ENCODE measurements around the gene OTOP1. TPM values are rescaled to one million over a fixed set of nuclear protein-coding genes. Genes with fewer than 3 reads are reported as not detected.
"Not testable (repeated sequence)": the region's sequence is repeated elsewhere in the genome, so short reads cannot be mapped to it uniquely, and the experiment has no call there.

The OTOP1 gene
- total RNA-seq, 1 donor from 2014 or later: 1.5 TPM

GRCh38 chr4:4228356-4228668 lies 1.6 kb upstream of the OTOP1 start:
- no peak for DNase-seq

- DNase-seq: no peak
Measured at GRCh38 chr4:4227510-4228355, 1.0 kb upstream of the OTOP1 start.

GRCh38 chr4:4225915-4226605 lies 669 bp downstream of the OTOP1 start:
- no peak for DNase-seq

GRCh38 chr4:4217113-4217512 lies 9.6 kb downstream of the OTOP1 start:
- DNase-seq: no peak

GRCh38 chr4:4216648-4217047 lies 10.1 kb downstream of the OTOP1 start:
- DNase-seq: no peak

- DNase-seq: not testable (repeated sequence)
Measured at GRCh38 chr4:4213674-4214073, 13.1 kb downstream of the OTOP1 start.

GRCh38 chr4:4206204-4206603 lies 20.5 kb downstream of the OTOP1 start:
- no peak for DNase-seq

- DNase-seq: no peak
Measured at GRCh38 chr4:4204401-4204745, 22.4 kb downstream of the OTOP1 start.

GRCh38 chr4:4203688-4204400 lies 22.9 kb downstream of the OTOP1 start:
- DNase-seq: no peak

GRCh38 chr4:4202510-4202909 lies 24.2 kb downstream of the OTOP1 start:
- no peak for DNase-seq

- DNase-seq: no peak
Measured at GRCh38 chr4:4200624-4201023, 26.1 kb downstream of the OTOP1 start.

GRCh38 chr4:4195354-4195753 lies 31.4 kb downstream of the OTOP1 start:
- no peak for DNase-seq

- DNase-seq: not testable (repeated sequence)
Measured at GRCh38 chr4:4188557-4188956, 38.2 kb downstream of the OTOP1 start.

GRCh38 chr4:4185528-4185927 lies 41.2 kb downstream of the OTOP1 start:
- DNase-seq: no peak

GRCh38 chr4:4182835-4183568 lies 43.7 kb downstream of the OTOP1 start:
- DNase-seq: peak; percentile 29

GRCh38 chr4:4170596-4171150 lies 56.1 kb downstream of the OTOP1 start:
- no peak for DNase-seq

- DNase-seq: not testable (repeated sequence)
Measured at GRCh38 chr4:4167981-4168780, 58.5 kb downstream of the OTOP1 start.

- DNase-seq: not testable (repeated sequence)
Measured at GRCh38 chr4:4166986-4167385, 59.7 kb downstream of the OTOP1 start.

GRCh38 chr4:4165701-4166392 lies 60.9 kb downstream of the OTOP1 start:
- DNase-seq: not testable (repeated sequence)

GRCh38 chr4:4164532-4165173 lies 62.1 kb downstream of the OTOP1 start:
- not testable (repeated sequence) for DNase-seq
